Smooth muscle cell (in vitro differentiated cells): ENCODE data around the gene FLNB. TPM values are rescaled to one million over a fixed set of nuclear protein-coding genes. Genes with fewer than 3 reads are reported as not detected.
A peak's percentile ranks its signal among the peaks of the same experiment; 100 is the strongest.

ENCODE experiments used
- DNase-seq: peaks from one replicate; lab custom pipeline; 2025; ENCODE audit not compliant: unreplicated experiment; lab: John Stamatoyannopoulos, UW
- H2AFZ ChIP-seq: fragments of 200-600 bp; sonication (generic); 2 replicates; pipeline ENCODE4 v1.6.0; 2016; ENCODE audit warnings: antibody characterized with exemption, low read depth, mild to moderate bottlenecking
- H3F3A ChIP-seq: fragments of 200-600 bp; sonication (generic); 2 replicates; pipeline ENCODE4 v1.6.0; 2017; ENCODE audit warnings: antibody characterized with exemption, low read depth
- H3K27ac ChIP-seq: fragments of 200-600 bp; sonication (generic); 2 replicates; pipeline ENCODE4 v1.5.1; 2016; ENCODE audit warnings: low read depth, mild to moderate bottlenecking
- H3K27me3 ChIP-seq: fragments of 200-600 bp; sonication (generic); 2 replicates; pipeline ENCODE4 v1.6.1; 2016; ENCODE audit warnings: low read depth, mild to moderate bottlenecking
- H3K36me3 ChIP-seq: fragments of 200-600 bp; sonication (generic); 2 replicates; pipeline ENCODE4 v1.5.1; 2016; ENCODE audit warnings: low read depth
- H3K4me1 ChIP-seq: fragments of 200-600 bp; sonication (generic); 2 replicates; pipeline ENCODE4 v1.5.1; 2016; ENCODE audit warnings: low read depth
- H3K4me2 ChIP-seq: fragments of 200-600 bp; sonication (generic); 2 replicates; pipeline ENCODE4 v1.6.0; 2016; ENCODE audit warnings: mild to moderate bottlenecking
- H3K4me3 ChIP-seq: fragments of 200-600 bp; sonication (generic); 2 replicates; pipeline ENCODE4 v1.5.1; 2016; ENCODE audit warnings: mild to moderate bottlenecking
- H3K79me2 ChIP-seq: fragments of 200-600 bp; sonication (generic); 2 replicates; pipeline ENCODE4 v1.6.0; 2016; ENCODE audit warnings: low read depth, mild to moderate bottlenecking
- H3K9ac ChIP-seq: fragments of 200-600 bp; sonication (generic); 2 replicates; pipeline ENCODE4 v1.6.0; 2016; ENCODE audit warnings: low read depth
- H3K9me3 ChIP-seq: fragments of 200-600 bp; sonication (generic); replicated peaks from 2 replicates; pipeline ENCODE4 v1.5.1; 2016; ENCODE audit warnings: low read depth
- H4K20me1 ChIP-seq: fragments of 200-600 bp; sonication (generic); 2 replicates; pipeline ENCODE4 v1.6.0; 2016; ENCODE audit warnings: low read depth
- CTCF ChIP-seq: fragments of 200-600 bp; sonication (generic); IDR thresholded peaks from 2 replicates; pipeline ENCODE4 v1.5.1; 2017; ENCODE audit warnings: borderline replicate concordance, mild to moderate bottlenecking, antibody characterized with exemption; ENCODE audit not compliant: insufficient read depth, poor library complexity, severe bottlenecking
- WGBS: methylation state at CpG from one replicate; pipeline ENCODE4 v1.1.7; 2016; ENCODE audit warnings: low lambda C conversion rate; 5-methylcytosine and 5-hydroxymethylcytosine counted together
- polyA plus RNA-seq: library from polyadenylated mRNA; unstranded; fragments of >200 nt; fragmentation: Nextera tagmentation; extraction: Ambion mirVana; gene quantifications from 2 replicates; pipeline ENCODE4 v1.2.1, GENCODE V29; 2016
- total RNA-seq: library from RNA; depleted of rRNA; stranded (reverse); fragments of >200 nt; gene quantifications from 2 replicates; pipeline ENCODE4 v1.2.3, GENCODE V29; 2014

Gene FLNB
- total and polyA plus RNA-seq, 2 experiments from 2014 or later, result 52.7 to 145 TPM

DNA sequence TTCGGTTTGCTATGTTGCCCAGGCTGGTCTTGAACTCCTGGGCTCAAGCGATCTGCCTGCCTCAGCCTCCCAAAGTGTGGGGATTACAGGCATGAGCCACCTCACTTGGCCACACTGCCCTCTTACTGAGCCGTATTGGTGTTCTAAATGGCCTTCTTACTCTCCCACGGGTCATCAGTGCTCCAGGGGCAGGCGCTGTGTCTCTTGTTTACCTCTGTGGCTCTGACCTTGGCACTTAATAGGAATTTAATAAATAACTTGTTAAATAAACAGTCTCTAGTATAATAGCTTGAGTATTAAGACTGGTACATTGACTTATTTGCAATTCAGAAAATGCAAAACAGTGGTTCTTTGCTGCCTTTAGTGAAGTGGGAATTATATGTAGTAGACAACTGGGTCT is 13.7 kb downstream of the FLNB start:
- Histone ChIP-seq H3K4me3 (no peak overlapping the region), H3K79me2 (peaks cover 100% of the 10 kb centered on the region), H3K36me3 (no peaks in the 10 kb centered on the region), H3K9me3 (no peaks in the 10 kb centered on the region), H4K20me1 (peaks cover 99% of the 10 kb centered on the region), H2AFZ (no peak overlapping the region), H3K27me3 (no peaks in the 10 kb centered on the region), H3K4me2 (no peak overlapping the region), H3K9ac (no peak overlapping the region), H3K27ac (peak overlapping the region; percentile 16), H3F3A (peaks cover 16% of the 10 kb centered on the region), H3K4me1 (peaks cover 11% of the 10 kb centered on the region)
- no peak for DNase-seq
- WGBS, result 95% methylated on average over 5 of the region's 5 CpGs
- TF ChIP-seq CTCF, result no peak

DNA sequence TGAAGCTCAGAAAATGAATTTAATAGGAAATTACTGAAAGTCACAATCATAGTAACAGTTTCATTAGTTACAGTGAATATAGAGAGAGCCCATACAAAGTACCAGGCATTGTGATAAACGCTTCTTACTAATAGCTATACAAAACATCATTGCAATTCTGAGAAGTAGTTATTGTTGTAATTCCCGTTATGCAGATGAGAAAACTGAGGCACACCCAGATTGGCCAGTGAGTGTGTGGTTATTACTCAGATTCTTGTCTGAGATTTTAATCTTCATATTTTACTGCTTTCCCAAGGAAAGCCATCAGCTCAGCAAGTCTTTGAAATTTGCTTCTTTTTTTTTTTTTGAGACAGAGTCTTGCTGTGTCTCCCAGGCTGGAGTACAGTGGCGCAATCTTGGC is 14.3 kb downstream of the FLNB start:
- Histone ChIP-seq H2AFZ (no peak overlapping the region), H3K4me1 (peaks cover 11% of the 10 kb centered on the region), H3K4me3 (no peak overlapping the region), H3K9me3 (no peaks in the 10 kb centered on the region), H3F3A (peaks cover 16% of the 10 kb centered on the region), H3K27me3 (no peaks in the 10 kb centered on the region), H3K4me2 (no peak overlapping the region), H4K20me1 (peaks cover 99% of the 10 kb centered on the region), H3K36me3 (no peaks in the 10 kb centered on the region), H3K9ac (no peak overlapping the region), H3K27ac (peak overlapping the region; percentile 16), H3K79me2 (peaks cover 100% of the 10 kb centered on the region)
- DNase-seq, result no peak
- no peak for TF ChIP-seq CTCF
- 89% methylated on average over 3 of the region's 3 CpGs for whole genome bisulfite sequencing

DNA sequence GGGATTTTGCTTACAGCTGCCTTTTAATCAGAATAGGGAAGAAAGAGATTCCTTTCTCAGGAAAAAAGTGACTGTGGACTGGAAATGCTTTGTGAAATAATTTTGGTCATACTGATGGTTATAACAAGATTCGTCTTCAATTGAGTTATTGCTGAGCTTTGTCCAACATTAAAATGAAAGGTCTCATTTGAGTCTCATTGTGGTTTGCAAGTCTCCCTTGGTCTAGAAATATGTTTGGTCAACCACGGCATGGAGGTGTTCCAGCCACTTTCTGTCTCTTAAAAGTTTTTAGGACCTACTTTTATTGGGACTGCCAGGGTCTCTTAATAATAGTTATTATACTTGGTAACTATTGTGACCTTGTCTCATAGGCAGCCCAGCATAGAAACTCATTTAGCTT is 15.3 kb downstream of the FLNB start:
- no peak for TF ChIP-seq CTCF
- no peak overlapping the region for H3K4me3 ChIP-seq
- H2AFZ ChIP-seq, result no peak overlapping the region
- H3K36me3 ChIP-seq, result no peaks in the 10 kb centered on the region
- 87% methylated on average over 2 of the region's 2 CpGs for WGBS
- H3K4me2 ChIP-seq, result peak overlapping the region; percentile 29
- H3K9me3 ChIP-seq, result no peaks in the 10 kb centered on the region
- no peak overlapping the region for H3K9ac ChIP-seq
- peaks cover 96% of the 10 kb centered on the region for H4K20me1 ChIP-seq
- no peak for DNase-seq
- peaks cover 20% of the 10 kb centered on the region for H3F3A ChIP-seq
- H3K79me2 ChIP-seq, result peaks cover 100% of the 10 kb centered on the region
- H3K27me3 ChIP-seq, result no peaks in the 10 kb centered on the region
- H3K27ac ChIP-seq, result peak overlapping the region; percentile 16
- peaks cover 16% of the 10 kb centered on the region for H3K4me1 ChIP-seq

- Histone ChIP-seq H3K4me1 (peaks cover 11% of the 10 kb centered on the region), H3K4me2 (no peak overlapping the region), H3K9me3 (no peaks in the 10 kb centered on the region), H3K9ac (no peak overlapping the region), H3K27ac (peak overlapping the region; percentile 63), H3K36me3 (no peaks in the 10 kb centered on the region), H3K4me3 (no peak overlapping the region), H2AFZ (no peak overlapping the region), H3K27me3 (no peaks in the 10 kb centered on the region), H3F3A (peaks cover 12% of the 10 kb centered on the region), H4K20me1 (peaks cover 95% of the 10 kb centered on the region), H3K79me2 (peaks cover 100% of the 10 kb centered on the region)
- 72% methylated on average over 5 of the region's 5 CpGs for WGBS
- DNase-seq, result no peak
- TF ChIP-seq CTCF, result no peak
Observed at GRCh38 chr3:58025406-58025805, 17.2 kb downstream of the FLNB start.
